Urinary bladder (tissue), 4 donors: ENCODE measurements around the gene PDE1A. TPM values are rescaled to one million over a fixed set of nuclear protein-coding genes. Genes with fewer than 3 reads are reported as not detected.
A peak's percentile ranks its signal among the peaks of the same experiment; 100 is the strongest.

Experiments
- DNase-seq: peaks from one replicate; pipeline ENCODE4 v3.0.0-alpha.2; 2015; ENCODE audit errors: extremely low spot score
- H3K27ac ChIP-seq: one replicate; pipeline ENCODE4 v1.5.1; 2013; ENCODE audit warnings: low read depth, mild to moderate bottlenecking, moderate library complexity
- H3K36me3 ChIP-seq: one replicate; pipeline ENCODE4 v1.6.1; 2013; ENCODE audit warnings: mild to moderate bottlenecking, moderate library complexity; ENCODE audit not compliant: insufficient read depth
- H3K4me1 ChIP-seq: one replicate; pipeline ENCODE4 v1.6.1; 2013; ENCODE audit warnings: mild to moderate bottlenecking, moderate library complexity; ENCODE audit not compliant: insufficient read depth
- H3K4me3 ChIP-seq: one replicate; pipeline ENCODE4 v1.5.1; 2013; ENCODE audit warnings: low read depth, low read length
- WGBS: extraction: QIAGEN DNeasy Blood & Tissue Kit; methylation state at CpG from one replicate; pipeline ENCODE4 v1.1.7; 2013; 5-methylcytosine and 5-hydroxymethylcytosine counted together
- polyA plus RNA-seq: library from polyadenylated mRNA; stranded (reverse); fragments of 200-250 nt; gene quantifications from one replicate; pipeline ENCODE4 v1.2.3, GENCODE V29; 2013
- total RNA-seq: library from RNA; depleted of rRNA; stranded (reverse); fragments of >200 nt; gene quantifications from one replicate; pipeline ENCODE4 v1.2.3, GENCODE V29; 2014
- donor health status: healthy with polysubstance abuse.
- donor health status: healthy.

Gene PDE1A
- total and polyA plus RNA-seq, 2 donors: 17.1 to 49.9 TPM

DNA sequence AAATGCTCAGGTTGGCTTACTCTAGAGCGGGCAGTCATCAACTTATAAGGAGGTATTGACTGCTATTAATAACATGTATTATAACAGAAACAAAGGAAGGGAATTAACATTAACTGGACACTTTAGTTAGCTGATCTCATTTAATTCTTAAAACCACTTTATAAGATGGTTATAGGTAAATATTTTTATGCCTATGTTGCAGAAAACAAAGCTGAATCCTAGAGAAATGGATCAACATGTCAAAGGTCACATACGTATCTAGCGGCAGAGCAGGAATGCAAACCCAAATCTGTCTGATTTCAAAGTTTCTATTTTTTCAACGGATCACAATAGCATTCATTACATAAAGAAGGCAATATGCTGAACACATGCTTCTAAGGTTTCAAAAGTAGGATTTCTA, 200.0 kb downstream of the PDE1A start:
- Histone ChIP-seq H3K4me3 (no peak overlapping the region), H3K4me1 (no peaks in the 10 kb centered on the region), H3K27ac (no peak overlapping the region), H3K36me3 (no peaks in the 10 kb centered on the region)
- DNase-seq: no peak
- WGBS: 93% methylated on average over 4 of the region's 4 CpGs

DNA sequence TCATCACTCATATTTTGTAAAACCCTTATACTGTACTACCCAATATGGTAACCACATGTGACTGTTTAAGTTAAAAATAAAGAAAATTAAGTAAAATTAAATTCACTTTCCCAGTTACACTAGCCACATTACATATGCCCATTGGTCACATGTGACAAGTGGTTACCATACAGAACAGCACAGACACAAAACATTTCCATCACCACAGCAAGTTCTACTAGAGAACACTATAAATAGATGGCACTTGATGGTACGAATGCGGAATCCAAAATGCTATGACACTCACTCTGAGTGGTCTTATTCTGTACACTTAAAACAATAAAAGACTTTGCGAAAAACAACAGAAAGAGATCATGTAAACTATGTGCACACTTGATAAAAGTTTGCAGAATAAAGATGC, 202.2 kb downstream of the PDE1A start:
- 98% methylated on average over 3 of the region's 3 CpGs for WGBS
- H3K36me3 ChIP-seq: no peaks in the 10 kb centered on the region
- H3K27ac ChIP-seq: no peak overlapping the region
- H3K4me1 ChIP-seq: no peaks in the 10 kb centered on the region
- H3K4me3 ChIP-seq: no peak overlapping the region
- no peak for DNase-seq

DNA sequence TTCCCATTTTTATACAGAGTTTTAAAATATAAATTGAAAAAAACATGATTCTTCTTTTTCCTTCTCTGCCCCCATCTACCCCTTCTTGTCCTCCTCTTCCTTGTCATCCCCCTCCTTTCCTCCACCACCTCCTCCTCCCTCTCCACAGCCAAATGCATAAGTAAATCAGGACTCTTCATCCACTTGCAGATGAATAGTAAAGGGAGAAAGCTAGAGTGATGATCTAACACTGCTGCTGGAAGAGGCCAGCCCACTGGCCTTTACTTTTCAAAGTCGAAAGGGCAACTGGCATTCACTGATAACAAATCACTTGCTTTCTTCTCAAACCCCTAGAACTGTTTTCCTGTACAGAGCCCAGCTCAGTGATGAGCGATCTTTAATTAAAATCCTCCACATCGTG, 205.8 kb downstream of the PDE1A start:
- Histone ChIP-seq H3K36me3 (no peaks in the 10 kb centered on the region), H3K4me3 (no peak overlapping the region), H3K4me1 (no peaks in the 10 kb centered on the region), H3K27ac (no peak overlapping the region)
- no peak for DNase-seq
- WGBS: 68% methylated on average over 3 of the region's 3 CpGs

DNA sequence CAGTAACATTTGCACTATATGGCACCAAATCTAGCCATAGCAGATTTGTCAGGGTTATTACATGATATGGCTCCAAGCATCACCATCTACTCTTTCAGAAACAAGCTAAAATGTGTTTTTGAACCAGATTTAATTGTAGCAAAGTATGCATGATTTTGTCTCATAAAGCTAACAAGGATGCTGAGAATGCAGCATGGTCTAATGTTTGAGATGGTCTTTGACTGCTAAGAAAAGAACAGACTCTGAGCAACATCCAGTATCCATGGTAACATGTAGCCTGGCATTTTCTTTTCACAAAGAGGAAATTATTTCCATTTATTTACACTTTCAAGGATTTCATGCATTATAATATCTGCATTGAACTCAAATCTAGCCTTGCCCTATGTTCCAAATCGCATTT, 206.5 kb downstream of the PDE1A start:
- no peaks in the 10 kb centered on the region for H3K36me3 ChIP-seq
- no peaks in the 10 kb centered on the region for H3K4me1 ChIP-seq
- H3K27ac ChIP-seq: no peak overlapping the region
- H3K4me3 ChIP-seq: no peak overlapping the region
- WGBS: 89% methylated on average over 1 of the region's 1 CpG
- DNase-seq: no peak

DNA sequence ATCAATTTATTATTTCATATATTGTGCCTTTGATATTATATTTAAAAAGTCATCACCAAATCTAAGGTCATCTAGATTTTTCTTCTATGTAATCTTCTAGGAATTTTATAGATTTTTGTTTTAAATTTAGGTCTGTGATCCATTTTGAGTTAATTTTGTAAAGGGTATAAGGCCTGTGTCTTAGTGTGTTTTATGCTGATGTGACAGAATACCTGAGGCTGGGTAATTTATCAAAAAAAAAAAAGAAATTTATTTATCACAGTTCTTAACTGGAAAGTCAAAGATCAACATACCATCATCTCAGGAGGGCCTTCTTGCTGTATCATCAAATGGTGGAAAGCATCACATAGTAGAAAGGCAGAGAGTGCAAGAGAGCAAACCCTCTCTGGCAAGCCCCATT, 216.2 kb downstream of the PDE1A start:
- Histone ChIP-seq H3K4me3 (no peak overlapping the region), H3K27ac (no peak overlapping the region), H3K4me1 (no peaks in the 10 kb centered on the region), H3K36me3 (no peaks in the 10 kb centered on the region)
- no peak for DNase-seq

DNA sequence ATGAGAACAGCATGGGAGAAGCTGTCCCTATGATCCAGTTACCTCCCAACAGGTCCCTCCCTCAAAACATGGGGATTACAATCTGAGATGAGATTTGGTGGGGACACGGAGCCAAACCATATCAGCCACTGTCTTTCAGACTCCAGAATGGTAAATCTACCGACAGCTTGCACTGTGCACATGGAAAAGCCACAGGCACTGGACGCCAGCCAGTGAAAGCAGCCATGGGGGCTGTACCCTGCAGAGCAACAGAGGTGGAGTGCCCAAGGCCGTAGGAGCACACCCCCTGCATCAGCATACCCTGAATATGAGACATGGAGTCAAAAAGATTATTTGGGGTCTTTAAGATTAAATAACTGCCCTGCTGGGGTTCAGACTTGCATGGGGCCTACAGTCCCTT, 218.4 kb downstream of the PDE1A start:
- Histone ChIP-seq H3K36me3 (no peaks in the 10 kb centered on the region), H3K27ac (no peak overlapping the region), H3K4me3 (no peak overlapping the region), H3K4me1 (no peaks in the 10 kb centered on the region)
- DNase-seq: no peak
- 81% methylated on average over 4 of the region's 4 CpGs for WGBS

DNA sequence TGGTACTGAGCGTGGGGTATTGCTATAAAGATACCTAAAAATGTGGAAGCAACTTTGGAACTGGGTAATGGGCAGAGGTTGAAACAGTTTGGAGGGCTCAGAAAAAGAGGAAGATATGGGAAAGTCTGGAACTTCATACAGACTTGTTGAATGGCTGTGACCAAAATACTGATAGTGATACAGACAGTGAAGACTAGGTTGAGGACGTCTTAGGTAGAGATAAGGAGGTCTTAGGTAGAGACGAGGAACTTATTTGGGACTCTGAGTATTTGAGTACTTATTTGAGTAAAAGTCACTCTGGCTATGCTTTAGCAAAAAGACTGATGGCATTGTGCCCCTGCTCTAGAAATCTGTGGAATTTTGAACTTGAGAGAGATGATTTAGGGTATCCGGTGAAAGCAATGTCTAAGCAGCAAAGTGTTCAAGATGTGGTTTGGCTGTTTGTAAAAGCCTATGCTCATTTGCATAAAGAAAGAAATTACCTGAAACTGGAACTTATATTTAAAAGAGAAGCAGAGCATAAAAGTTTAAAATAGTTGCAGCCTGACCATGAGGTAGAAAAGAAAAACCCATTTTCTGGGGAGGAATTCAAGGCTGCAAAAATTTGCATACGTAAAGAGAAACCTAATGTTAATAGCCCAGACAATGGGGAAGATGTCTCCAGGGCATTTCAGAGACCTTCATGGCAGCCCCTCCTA, 219.6 kb downstream of the PDE1A start:
- DNase-seq: no peak
- no peak overlapping the region for H3K27ac ChIP-seq
- WGBS: 92% methylated on average over 5 of the region's 5 CpGs
- no peaks in the 10 kb centered on the region for H3K36me3 ChIP-seq
- H3K4me3 ChIP-seq: no peak overlapping the region
- H3K4me1 ChIP-seq: no peaks in the 10 kb centered on the region

DNA sequence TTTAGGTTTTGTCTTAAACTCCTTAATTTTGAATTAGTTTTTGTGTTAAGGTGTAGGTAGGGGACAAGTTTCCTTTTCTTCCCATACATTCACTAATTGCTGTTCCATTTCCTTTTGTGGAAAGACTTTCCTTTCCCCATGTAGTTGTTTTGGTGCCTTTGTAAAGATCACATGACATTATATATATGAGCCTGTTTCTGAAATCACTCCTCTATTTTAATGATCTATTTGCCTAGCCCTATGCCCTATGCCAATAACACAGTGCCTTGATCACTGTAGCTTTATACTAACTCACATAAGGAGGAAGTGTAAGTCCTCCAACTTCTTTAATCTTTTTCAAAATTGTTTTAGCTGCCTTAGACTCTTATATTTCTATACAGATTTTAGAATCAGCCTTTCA, 229.3 kb downstream of the PDE1A start:
- H3K4me1 ChIP-seq: no peaks in the 10 kb centered on the region
- H3K4me3 ChIP-seq: no peak overlapping the region
- DNase-seq: no peak
- no peaks in the 10 kb centered on the region for H3K36me3 ChIP-seq
- no peak overlapping the region for H3K27ac ChIP-seq

DNA sequence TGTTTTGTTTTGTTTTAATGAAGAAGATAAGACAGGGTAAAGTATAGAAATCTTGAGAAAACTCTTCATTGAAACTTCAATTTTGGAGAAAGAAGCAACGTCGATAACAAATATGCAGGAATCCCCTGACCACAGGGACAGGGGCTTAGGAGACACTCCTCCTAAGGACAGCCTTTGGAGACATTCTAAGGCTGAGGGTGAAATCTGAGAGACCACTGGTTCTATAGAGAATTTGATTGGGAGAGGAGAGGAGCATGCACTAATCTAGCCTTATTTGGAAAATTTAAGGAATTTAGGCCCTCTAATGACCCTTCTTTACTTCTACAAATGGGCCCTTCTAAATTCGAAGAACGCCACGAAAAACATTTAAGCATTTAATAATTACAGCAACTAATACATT, 233.5 kb downstream of the PDE1A start:
- Histone ChIP-seq H3K36me3 (no peaks in the 10 kb centered on the region), H3K4me3 (no peak overlapping the region), H3K27ac (no peak overlapping the region), H3K4me1 (no peaks in the 10 kb centered on the region)
- no peak for DNase-seq
- 95% methylated on average over 5 of the region's 5 CpGs for WGBS

DNA sequence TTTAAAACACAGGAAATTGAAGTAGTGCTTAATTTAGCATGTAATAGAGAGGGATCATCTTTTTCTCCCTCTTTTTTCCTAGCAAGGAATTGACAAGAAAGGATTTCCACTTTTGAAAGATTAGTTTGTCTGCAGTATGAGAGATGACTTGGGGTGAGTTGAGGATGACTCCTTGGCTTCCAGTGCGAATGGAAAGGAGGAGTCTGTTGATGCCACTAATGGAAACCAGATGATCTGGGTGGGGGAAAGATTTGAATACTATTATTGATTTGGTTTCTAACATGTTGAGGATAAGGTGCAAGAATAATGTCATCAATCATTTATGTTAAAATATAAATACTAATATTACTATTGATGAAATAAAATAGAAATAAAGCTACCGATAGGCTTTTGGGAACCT, 235.8 kb downstream of the PDE1A start:
- 88% methylated on average over 2 of the region's 2 CpGs for WGBS
- DNase-seq: no peak
- H3K4me1 ChIP-seq: no peaks in the 10 kb centered on the region
- H3K4me3 ChIP-seq: no peak overlapping the region
- H3K27ac ChIP-seq: no peak overlapping the region
- H3K36me3 ChIP-seq: no peaks in the 10 kb centered on the region

DNA sequence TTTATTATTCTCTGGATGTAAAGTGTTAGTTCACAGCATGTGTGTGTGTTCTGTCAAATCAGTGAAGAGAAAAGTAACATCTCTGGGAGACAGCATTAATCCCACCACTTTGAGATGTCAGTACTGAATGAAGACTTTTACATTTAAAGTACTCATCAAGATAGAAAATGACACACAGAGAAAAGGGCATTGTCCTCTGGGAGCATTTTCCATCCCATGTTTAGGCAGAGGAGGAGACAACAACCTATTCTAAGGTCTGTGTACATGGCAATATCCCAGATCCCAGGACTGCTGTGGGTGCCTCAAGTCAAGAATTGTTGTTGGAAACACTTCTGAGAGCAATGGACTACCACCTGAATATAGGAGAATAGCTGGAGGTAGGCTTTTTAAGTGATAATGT, 239.7 kb downstream of the PDE1A start:
- Histone ChIP-seq H3K4me1 (no peaks in the 10 kb centered on the region), H3K4me3 (no peak overlapping the region), H3K27ac (no peak overlapping the region), H3K36me3 (no peaks in the 10 kb centered on the region)
- no peak for DNase-seq

DNA sequence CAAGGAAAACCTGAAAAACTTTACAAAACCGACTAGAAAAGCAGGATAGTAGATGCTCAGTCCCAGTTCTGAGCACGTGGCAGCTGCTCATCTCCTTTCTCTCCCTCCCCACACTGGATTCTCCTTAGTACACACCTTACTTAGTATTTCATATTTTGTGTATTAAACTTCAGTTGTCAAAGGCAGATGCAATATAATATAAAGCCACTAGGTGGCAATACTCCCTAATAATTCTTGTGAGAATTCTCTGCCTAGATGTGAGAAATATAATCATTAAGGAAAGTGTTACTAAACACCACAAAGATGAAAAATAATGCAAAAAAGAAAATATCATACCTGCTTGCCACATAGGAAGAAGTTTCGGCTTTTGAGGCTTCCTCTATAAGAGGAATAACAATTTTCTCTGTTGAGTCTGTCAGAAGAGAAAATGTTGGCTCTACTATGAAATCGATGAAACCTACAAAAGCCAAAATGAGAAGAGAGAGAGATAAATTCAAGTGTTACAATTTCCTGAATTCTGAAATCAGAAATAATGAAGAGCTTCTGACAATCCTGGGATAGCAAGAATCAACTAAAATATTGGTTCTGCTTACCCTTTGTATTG, 240.6 kb downstream of the PDE1A start:
- no peak overlapping the region for H3K27ac ChIP-seq
- H3K36me3 ChIP-seq: no peaks in the 10 kb centered on the region
- H3K4me3 ChIP-seq: no peak overlapping the region
- peak; percentile 10 for DNase-seq
- 35% methylated on average over 4 of the region's 4 CpGs for WGBS
- no peaks in the 10 kb centered on the region for H3K4me1 ChIP-seq

DNA sequence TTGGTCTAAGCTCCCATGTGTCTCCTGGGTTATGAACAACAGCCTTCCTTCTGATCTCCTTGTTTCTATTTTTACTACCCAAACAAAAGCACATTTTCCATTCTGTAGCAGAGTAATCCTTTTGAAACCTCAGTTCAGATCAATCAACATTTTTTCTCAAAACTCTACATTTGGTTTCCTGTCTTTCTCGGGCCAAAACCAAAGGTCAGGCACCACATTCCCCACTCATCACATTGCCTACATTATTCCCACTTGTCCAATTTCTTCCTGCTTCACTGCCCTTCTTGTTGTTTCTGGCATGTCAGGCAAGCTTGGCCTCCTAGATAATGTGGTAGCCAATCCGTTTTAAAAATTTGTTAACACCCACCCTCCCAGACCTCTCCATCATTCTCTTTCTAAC, 244.4 kb downstream of the PDE1A start:
- Histone ChIP-seq H3K27ac (no peak overlapping the region), H3K36me3 (no peaks in the 10 kb centered on the region), H3K4me3 (no peak overlapping the region), H3K4me1 (no peaks in the 10 kb centered on the region)
- no peak for DNase-seq
- 83% methylated on average over 2 of the region's 2 CpGs for WGBS

DNA sequence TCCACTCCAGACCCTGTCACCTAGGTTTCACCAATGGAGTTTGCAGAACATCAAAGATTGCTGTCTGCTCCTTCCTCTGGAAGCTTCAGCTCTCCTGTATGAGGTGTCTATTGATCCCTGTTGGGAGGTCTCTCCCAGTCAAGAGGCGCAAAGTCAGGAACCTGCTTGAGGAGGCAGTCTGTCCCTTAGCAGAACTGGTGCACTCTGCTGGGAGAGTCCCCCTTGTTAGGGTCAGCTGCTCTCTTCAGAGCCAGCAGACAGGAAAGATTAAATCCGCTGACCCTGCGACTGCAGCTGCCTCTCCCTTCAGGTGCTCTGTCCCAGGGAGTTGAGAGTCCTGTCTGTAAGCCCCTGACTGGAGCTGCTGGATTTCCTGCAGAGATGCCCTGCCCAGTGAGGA, 245.5 kb downstream of the PDE1A start:
- WGBS: 84% methylated on average over 3 of the region's 3 CpGs
- H3K4me1 ChIP-seq: no peaks in the 10 kb centered on the region
- no peaks in the 10 kb centered on the region for H3K36me3 ChIP-seq
- no peak for DNase-seq
- H3K27ac ChIP-seq: no peak overlapping the region
- no peak overlapping the region for H3K4me3 ChIP-seq

DNA sequence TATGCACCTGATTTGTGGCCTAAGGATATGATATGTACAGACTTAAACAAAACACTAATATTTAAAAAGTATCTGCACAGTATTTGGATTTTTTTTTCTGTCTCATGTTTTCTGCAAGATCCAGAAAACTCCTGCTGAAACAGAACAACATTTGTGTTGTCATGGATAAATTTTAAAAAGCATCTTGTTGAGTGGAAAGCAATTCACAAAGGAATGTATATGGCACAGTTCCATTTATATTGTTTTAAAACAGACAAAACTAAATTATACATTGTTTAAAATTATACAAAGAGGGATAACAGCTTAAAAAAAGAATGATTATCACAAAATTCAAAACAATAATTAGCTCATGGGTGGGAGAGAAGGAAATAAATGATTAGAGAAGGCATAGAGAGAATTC, 247.7 kb downstream of the PDE1A start:
- Histone ChIP-seq H3K36me3 (no peaks in the 10 kb centered on the region), H3K27ac (no peak overlapping the region), H3K4me1 (no peaks in the 10 kb centered on the region), H3K4me3 (no peak overlapping the region)
- no peak for DNase-seq
